SH-SY5Y (cell line): ENCODE data around the gene SUMO2.

ENCODE experiments used
- GATA2 ChIP-seq: IDR thresholded peaks from 2 replicates; pipeline ENCODE4 v1.6.1; 2011; ENCODE audit warnings: mild to moderate bottlenecking, low read depth, low read length
- GATA3 ChIP-seq: IDR thresholded peaks from 2 replicates; pipeline ENCODE4 v1.6.1; 2011; ENCODE audit warnings: low read depth, mild to moderate bottlenecking, low read length, moderate library complexity

- TF ChIP-seq GATA2 (no peak), GATA3 (no peak)
These were observed 1.6 kb downstream of the SUMO2 start for GRCh38 chr17:75181110-75181509.
